ENCODE measurements around the gene LAMB2. TPM values are rescaled to one million over a fixed set of nuclear protein-coding genes. Genes with fewer than 3 reads are reported as not detected.

LAMB2 gene
- polyA plus RNA-seq, 1 of the 3 experiments (the other 2 are of a cell fraction): 332 TPM

DNA sequence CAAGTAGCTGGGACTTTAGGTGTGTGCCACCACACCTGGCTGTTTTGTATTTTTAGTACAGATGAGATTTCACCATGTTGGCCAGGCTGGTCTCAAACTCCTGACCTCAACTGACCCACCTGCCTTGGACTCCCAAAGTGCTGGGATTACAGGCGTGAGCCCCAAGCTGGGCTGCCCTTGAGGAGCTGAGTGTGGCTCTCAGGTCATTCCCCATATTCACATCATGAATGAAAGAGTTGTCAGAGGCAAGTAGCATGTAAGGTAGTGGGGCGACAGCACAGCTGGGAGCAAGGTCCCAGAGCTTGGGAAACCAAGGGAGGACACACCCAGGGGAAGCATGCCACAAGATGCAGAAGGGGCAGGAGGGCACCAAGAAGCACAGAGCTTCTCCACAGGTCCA, 28.3 kb upstream of the LAMB2 start:
- 100% methylated on average over 1 of the region's 2 CpGs for WGBS (ENCODE audit: low lambda C conversion rate)
- H3K9ac ChIP-seq: no peak overlapping the region
- no peak overlapping the region for H3K4me2 ChIP-seq
- H3F3A ChIP-seq (replicated peaks; ENCODE audit: insufficient read depth): peaks cover 7% of the 10 kb centered on the region
- ChIA-PET CTCF (interaction anchor here (2.0 kb wide), 1 partner anchor 10 kb away, joined by 9 read pairs; the partner anchor contains the start of gene KLHDC8B), POLR2A (no interaction called here)
- H3K4me3 ChIP-seq (ENCODE audit: low read depth in 2 of 2, low read length in 1 of 2): no peak overlapping the region
- H3K36me3 ChIP-seq (replicated peaks in 1 of 2; ENCODE audit: control insufficient read depth in 1 of 2, insufficient read depth in 2 of 2, low read length in 1 of 2): peaks cover 14 to 25% of the 10 kb centered on the region in 2 experiments
- H3K27me3 ChIP-seq (ENCODE audit: insufficient read depth): no peaks in the 10 kb centered on the region
- peaks cover 0 to 9% of the 10 kb centered on the region in 2 experiments; a peak in 2 of 4 replicates for H3K4me1 ChIP-seq (ENCODE audit: control insufficient read depth in 1 of 2, insufficient read depth in 2 of 2, low read depth in 1 of 2, low read length in 1 of 2)
- H3K9me2 ChIP-seq: no peaks in the 10 kb centered on the region
- H3K9me3 ChIP-seq: no peaks in the 10 kb centered on the region
- no peak for DNase-seq
- no peaks in the 10 kb centered on the region for H4K20me1 ChIP-seq (ENCODE audit: insufficient read depth)
- no peak overlapping the region for H2AFZ ChIP-seq (ENCODE audit: low read depth)
- peaks cover 24% of the 10 kb centered on the region for H3K79me2 ChIP-seq (ENCODE audit: insufficient read depth)
- H3K27ac ChIP-seq (ENCODE audit: low read depth in 2 of 2, low read length in 1 of 2): no peak overlapping the region
- TF ChIP-seq TCF12 (IDR thresholded peaks at IDR 0.05): no peak
- TF ChIP-seq, protein P1, sequence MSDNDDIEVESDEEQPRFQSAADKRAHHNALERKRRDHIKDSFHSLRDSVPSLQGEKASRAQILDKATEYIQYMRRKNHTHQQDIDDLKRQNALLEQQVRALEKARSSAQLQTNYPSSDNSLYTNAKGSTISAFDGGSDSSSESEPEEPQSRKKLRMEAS (IDR thresholded peaks at IDR 0.05; ENCODE audit: low read depth): no peak
- no peak for TF ChIP-seq RXRA (IDR thresholded peaks at IDR 0.05; ENCODE audit: borderline replicate concordance, low read depth)

- Histone ChIP-seq H3K9me2 (no peaks in the 10 kb centered on the region), H3K9me3 (no peaks in the 10 kb centered on the region), H3K9ac (no peak overlapping the region), H3K4me3 (ENCODE audit: low read depth in 2 of 2, low read length in 1 of 2) (no peak overlapping the region), H3K79me2 (ENCODE audit: insufficient read depth) (peaks cover 2% of the 10 kb centered on the region), H2AFZ (ENCODE audit: low read depth) (no peak overlapping the region), H3K27ac (ENCODE audit: low read depth in 2 of 2, low read length in 1 of 2) (no peak overlapping the region), H3K4me1 (ENCODE audit: control insufficient read depth in 1 of 2, insufficient read depth in 2 of 2, low read depth in 1 of 2, low read length in 1 of 2) (no peaks in the 10 kb centered on the region; a peak in 1 of 4 replicates), H3F3A (replicated peaks; ENCODE audit: insufficient read depth) (peaks cover 7% of the 10 kb centered on the region), H3K4me2 (no peak overlapping the region), H4K20me1 (ENCODE audit: insufficient read depth) (no peaks in the 10 kb centered on the region), H3K27me3 (ENCODE audit: insufficient read depth) (no peaks in the 10 kb centered on the region), H3K36me3 (replicated peaks in 1 of 2; ENCODE audit: control insufficient read depth in 1 of 2, insufficient read depth in 2 of 2, low read length in 1 of 2) (peaks cover 5 to 17% of the 10 kb centered on the region in 2 experiments)
- no peak for TF ChIP-seq ZBTB33 (IDR thresholded peaks at IDR 0.05; ENCODE audit: borderline replicate concordance, low read depth)
- no peak for TF ChIP-seq REST (IDR thresholded peaks at IDR 0.05; ENCODE audit: low read depth, low read length)
- no peak for TF ChIP-seq MEF2A (IDR thresholded peaks at IDR 0.05; ENCODE audit: borderline replicate concordance, low read depth)
- TF ChIP-seq GABPA (IDR thresholded peaks at IDR 0.05; ENCODE audit: low read depth): no peak
- no peak for TF ChIP-seq PBX3 (IDR thresholded peaks at IDR 0.05)
- no peak for TF ChIP-seq RCOR1 (IDR thresholded peaks at IDR 0.05; ENCODE audit: low read length)
- no peak for TF ChIP-seq RXRA (IDR thresholded peaks at IDR 0.05; ENCODE audit: borderline replicate concordance, low read depth)
- no peak for TF ChIP-seq TAF1 (IDR thresholded peaks at IDR 0.05; ENCODE audit: borderline replicate concordance, low read depth, low read length)
- no peak for TF ChIP-seq RAD21 (IDR thresholded peaks at IDR 0.05; ENCODE audit: low read length)
- TF ChIP-seq CHD2 (IDR thresholded peaks at IDR 0.05; ENCODE audit: low read length, partially characterized antibody): no peak
- no peak for TF ChIP-seq GATA2 (CRISPR knock-in tag; IDR thresholded peaks at IDR 0.05)
- TF ChIP-seq FOXM1 (IDR thresholded peaks at IDR 0.05; ENCODE audit: low read depth): no peak
- TF ChIP-seq TCF12 (IDR thresholded peaks at IDR 0.05): no peak
- no peak for TF ChIP-seq FOXJ3 (CRISPR knock-in tag; IDR thresholded peaks at IDR 0.05)
- TF ChIP-seq IRF3 (IDR thresholded peaks at IDR 0.05; ENCODE audit: low read depth, low read length): no peak
- TF ChIP-seq FOSL2 (IDR thresholded peaks at IDR 0.05; ENCODE audit: borderline replicate concordance, low read depth): no peak
- no peak for TF ChIP-seq NFIC (IDR thresholded peaks at IDR 0.05; ENCODE audit: borderline replicate concordance)
- CTCF ChIA-PET: interaction anchor here (0.6 to 2.1 kb wide), 6 partner anchors 13 to 238 kb away, joined by 3 to 6 read pairs (median 4); partner anchors contain the start of gene USP19
- POLR2A ChIA-PET: interaction anchor here (0.6 kb wide), 2 partner anchors 52 to 67 kb away, joined by 3 read pairs; no protein-coding TSS in a partner anchor
- no peak for DNase-seq
- 83% methylated on average over 1 of the region's 2 CpGs for WGBS (ENCODE audit: low lambda C conversion rate)
Measured at GRCh38 chr3:49158792-49159191, 25.9 kb upstream of the LAMB2 start.
